B cell (primary cell): ENCODE data around the gene LGALS4. TPM values are rescaled to one million over a fixed set of nuclear protein-coding genes. Genes with fewer than 3 reads are reported as not detected.
A peak's percentile ranks its signal among the peaks of the same experiment; 100 is the strongest.

ENCODE experiments used
- ATAC-seq: fragments of 200-7000 bp; cut with Tn5 transposase; one replicate; pipeline ENCODE4 v1.10.0; 2021; ENCODE audit warnings: low read depth, mild to moderate bottlenecking, moderate number of reproducible peaks, moderate library complexity
- CTCF ChIA-PET: fragments of 350-600 bp; sonication (Branson Sonifier 250); formaldehyde crosslinking; loops from one replicate; lab custom pipeline; 2021; ENCODE audit warnings: antibody characterized with exemption, inconsistent platforms; lab: Charles Lee
- POLR2A ChIA-PET: fragments of 350-600 bp; sonication (Branson Sonifier 250); formaldehyde crosslinking; loops from one replicate; lab custom pipeline; 2021; ENCODE audit warnings: antibody characterized with exemption; lab: Charles Lee
- DNase-seq: peaks from one replicate; pipeline ENCODE4 v3.0.0; 2013
- H2AFZ ChIP-seq: 2 replicates; pipeline ENCODE4 v1.6.1; 2012; ENCODE audit warnings: mild to moderate bottlenecking, low read depth, low read length; ENCODE audit not compliant: insufficient read depth, poor library complexity, severe bottlenecking
- H3K27ac ChIP-seq, 2 donors: 1 replicate in 1 of 2; 2 replicates in 1 of 2; pipeline ENCODE4 v1.5.1; 2012 to 2013; ENCODE audit warnings: low read length in 2 of 2, mild to moderate bottlenecking in 2 of 2, moderate library complexity in 1 of 2
- H3K27me3 ChIP-seq, 4 experiments: fragments of 200-600 bp in 1 of 4; sonication (generic) in 1 of 4; replicated peaks in 1 of 4; 1 replicate in 2 of 4; 2 replicates in 2 of 4; pipeline versions ENCODE4 v1.6.1 to v1.7.0; 2013 to 2016; ENCODE audit warnings: low read length in 3 of 4, mild to moderate bottlenecking in 2 of 4, mixed read lengths in 1 of 4, moderate library complexity in 1 of 4; ENCODE audit not compliant: insufficient read depth in 4 of 4, control insufficient read depth in 3 of 4; ENCODE audit errors: control extremely low read depth in 1 of 4
- H3K36me3 ChIP-seq, 2 experiments: replicated peaks in 1 of 2; 1 replicate in 1 of 2; 2 replicates in 1 of 2; pipeline versions ENCODE4 v1.6.1 to v1.7.1; 2013; ENCODE audit warnings: low read length in 1 of 2; ENCODE audit not compliant: insufficient read depth in 2 of 2, control insufficient read depth in 1 of 2; ENCODE audit errors: control extremely low read depth in 1 of 2, extremely low read depth in 1 of 2
- H3K4me1 ChIP-seq, 2 donors: fragments of 200-600 bp in 1 of 2; sonication (generic) in 1 of 2; 1 replicate in 1 of 2; 2 replicates in 1 of 2; pipeline versions ENCODE4 v1.5.1 to v1.6.1; 2013 to 2017; ENCODE audit warnings: low read length in 2 of 2; ENCODE audit not compliant: control insufficient read depth in 2 of 2, insufficient read depth in 2 of 2
- H3K4me2 ChIP-seq: replicated peaks from 2 replicates; pipeline ENCODE3; 2012; ENCODE audit warnings: mild to moderate bottlenecking, low read depth, low read length; ENCODE audit not compliant: poor library complexity, severe bottlenecking
- H3K4me3 ChIP-seq, 5 experiments: fragments of 200-600 bp in 1 of 5; sonication (generic) in 1 of 5; 1 replicate in 3 of 5; 2 replicates in 2 of 5; pipeline versions ENCODE4 v1.5.1 to v1.7.0; 2011 to 2016; ENCODE audit warnings: low read length in 4 of 5, mild to moderate bottlenecking in 4 of 5, low read depth in 2 of 5, control low read depth in 1 of 5, moderate library complexity in 1 of 5; ENCODE audit not compliant: insufficient read depth in 1 of 5; ENCODE audit errors: control extremely low read depth in 1 of 5, extremely low read depth in 1 of 5
- H3K79me2 ChIP-seq: fragments of 200-600 bp; sonication (generic); one replicate; pipeline ENCODE4 v1.6.0; 2016; ENCODE audit warnings: low read length; ENCODE audit not compliant: control insufficient read depth, insufficient read depth
- H3K9ac ChIP-seq: fragments of 200-600 bp; sonication (generic); 2 replicates; pipeline ENCODE4 v1.6.1; 2017; ENCODE audit warnings: mild to moderate bottlenecking, low read length, moderate library complexity
- H3K9me3 ChIP-seq, 3 donors: one replicate each; pipeline versions ENCODE4 v1.6.1 to v1.7.1; 2013; ENCODE audit warnings: low read length in 2 of 3; ENCODE audit not compliant: control insufficient read depth in 2 of 3, insufficient read depth in 1 of 3; ENCODE audit errors: control extremely low read depth in 1 of 3
- H4K20me1 ChIP-seq: 2 replicates; pipeline ENCODE4 v1.6.0; 2012; ENCODE audit warnings: mild to moderate bottlenecking, low read length; ENCODE audit not compliant: insufficient read depth, control insufficient read depth, poor library complexity, severe bottlenecking
- H3K27ac Mint-ChIP-seq: one replicate; pipeline ENCODE4 v1.8.0; 2021; ENCODE audit warnings: mixed read lengths
- H3K27me3 Mint-ChIP-seq: one replicate; pipeline ENCODE4 v1.8.0; 2021; ENCODE audit warnings: mixed read lengths
- H3K4me1 Mint-ChIP-seq: one replicate; pipeline ENCODE4 v1.8.0; 2021; ENCODE audit warnings: mixed read lengths
- H3K4me3 Mint-ChIP-seq: one replicate; pipeline ENCODE4 v1.8.0; 2021; ENCODE audit warnings: mixed read lengths
- H3K9me3 Mint-ChIP-seq: one replicate; pipeline ENCODE4 v1.8.0; 2022; ENCODE audit warnings: mixed read lengths; ENCODE audit not compliant: insufficient read depth
- CTCF ChIP-seq: fragments of 200-600 bp; IDR thresholded peaks from one replicate; pipeline ENCODE4 v1.8.0; 2022; ENCODE audit warnings: antibody characterized with exemption, mild to moderate bottlenecking
- EZH2 ChIP-seq: IDR thresholded peaks from 2 replicates; pipeline ENCODE4 v1.6.1; 2012; ENCODE audit warnings: borderline replicate concordance, low read depth, mild to moderate bottlenecking, moderate library complexity, low read length; ENCODE audit not compliant: insufficient read depth, poor library complexity, severe bottlenecking
- WGBS: methylation state at CpG from one replicate; pipeline ENCODE4 v1.1.5; 2013; ENCODE audit warnings: missing lambda C conversion rate; ENCODE audit not compliant: insufficient coverage; 5-methylcytosine and 5-hydroxymethylcytosine counted together
- intact Hi-C: fragments of 100-400 bp; cut with micrococcal nuclease; formaldehyde crosslinking; loops from one replicate; pipeline ENCODE4 v1.10.0; 2022
- polyA plus RNA-seq: library from polyadenylated mRNA; depleted of rRNA; stranded (reverse); fragments of >200 nt; gene quantifications from 2 replicates; pipeline ENCODE4 v1.2.3, GENCODE V29; 2012
- total RNA-seq, 2 donors: library from RNA; stranded (reverse); fragments of 120-200 nt in 1 of 2; gene quantifications; 1 replicate in 1 of 2; 2 replicates in 1 of 2; pipeline versions ENCODE4 v1.2.3 to v1.2.4, GENCODE V29; 2013 to 2022

The LGALS4 gene
- total and polyA plus RNA-seq, 2 donors (not counting 1 experiment from before 2014, with no cell fraction given) = 5.4 to 8.4 TPM

GRCh38 chr19:38849860-38850435 lies 37.2 kb upstream of the LGALS4 start, which contains the start of gene HNRNPL:
Gene HNRNPL, minus strand, starts transcription at chr19:38849986. Its CDS starts 20 bp downstream, at chr19:38849966.
- peak within 1 kb of the TSS; percentile 99 for H3K27ac Mint-ChIP-seq
- H3K27me3 ChIP-seq = no peaks in the 10 kb centered on the region
- ChIA-PET POLR2A (interaction anchor here (0.8 to 8.7 kb wide), 11 partner anchors 8 to 80 kb away, joined by 3 to 237 read pairs (median 8); partner anchors contain the start of genes ECH1, NFKBIB, RINL and SIRT2), CTCF (interaction anchor here (0.9 to 4.3 kb wide), 9 partner anchors 14 to 447 kb away, joined by 3 to 42 read pairs (median 5); partner anchors contain the start of genes ECH1, FAM98C, MRPS12 and SARS2)
- DNase-seq (peak; percentile 100), ATAC-seq (peak; percentile 60)
- H3K9ac ChIP-seq = peak within 1 kb of the TSS; percentile 98
- H3K27me3 Mint-ChIP-seq = no peaks in the 10 kb centered on the region
- peak within 1 kb of the TSS; percentile 92 for H3K4me2 ChIP-seq
- peak within 1 kb of the TSS; percentile 82 to 98 for H3K27ac ChIP-seq
- H3K4me3 Mint-ChIP-seq = peak within 1 kb of the TSS; percentile 92
- H3K79me2 ChIP-seq = peaks cover 41% of the 10 kb centered on the region
- H2AFZ ChIP-seq = peak within 1 kb of the TSS; percentile 64
- intact Hi-C loops = loop anchor here (1.0 to 5.0 kb wide), 7 partner anchors 14 to 231 kb away; partner anchors contain the start of genes ACTN4, ECH1, EIF3K and NFKBIB
- peaks cover 37 to 51% of the 10 kb centered on the region in 2 donors for H3K4me1 ChIP-seq
- H4K20me1 ChIP-seq = peaks cover 42% of the 10 kb centered on the region
- H3K4me3 ChIP-seq = peak within 1 kb of the TSS; percentile 63 to 95 (median 83)
- peaks cover 56% of the 10 kb centered on the region for H3K4me1 Mint-ChIP-seq
- TF ChIP-seq CTCF (peak; percentile 37), EZH2 (no peak)
- H3K9me3 Mint-ChIP-seq = no peaks in the 10 kb centered on the region
- peaks cover 11 to 39% of the 10 kb centered on the region in 2 experiments for H3K36me3 ChIP-seq
- WGBS = under 1% methylated on average over 50 of the region's 50 CpGs
- H3K9me3 ChIP-seq = no peaks in the 10 kb centered on the region
